HG03354 (cell line): Measurements from ENCODE around the gene TEAD4.

Source experiments
- ATAC-seq: cut with Tn5 transposase; IDR thresholded peaks from one replicate; pipeline ENCODE4 v1.9.1; 2021; ENCODE audit warnings: mild to moderate bottlenecking; ENCODE audit not compliant: unreplicated experiment, poor library complexity, severe bottlenecking

Gene TEAD4

GRCh38 chr12:3071710-3072109 is 112.5 kb downstream of the TEAD4 start:
- ATAC-seq = no peak

- ATAC-seq = peak; percentile 59
Measured at GRCh38 chr12:3073438-3074250, 114.4 kb downstream of the TEAD4 start.

GRCh38 chr12:3075315-3075714 is 116.1 kb downstream of the TEAD4 start:
- ATAC-seq = no peak

GRCh38 chr12:3076730-3077571 is 117.8 kb downstream of the TEAD4 start, which contains the start of gene TSPAN9:
Gene TSPAN9 (plus strand): TSS chr12:3077379. CDS start chr12:3201194, 123,815 bp downstream.
- ATAC-seq = peak; percentile 76

- ATAC-seq = no peak
Measured at GRCh38 chr12:3077572-3078081, 118.4 kb downstream of the TEAD4 start.

- ATAC-seq = no peak
Measured at GRCh38 chr12:3078086-3078820, 119.1 kb downstream of the TEAD4 start.

GRCh38 chr12:3081091-3081490 is 121.9 kb downstream of the TEAD4 start:
- no peak for ATAC-seq

GRCh38 chr12:3081886-3082285 is 122.7 kb downstream of the TEAD4 start:
- no peak for ATAC-seq

- no peak for ATAC-seq
Measured at GRCh38 chr12:3083241-3083920, 124.2 kb downstream of the TEAD4 start.

- no peak for ATAC-seq
Measured at GRCh38 chr12:3083921-3084347, 124.7 kb downstream of the TEAD4 start.

GRCh38 chr12:3084742-3085141 is 125.5 kb downstream of the TEAD4 start:
- ATAC-seq = no peak

GRCh38 chr12:3085341-3086139 is 126.3 kb downstream of the TEAD4 start:
- ATAC-seq = no peak

GRCh38 chr12:3086211-3086610 is 127.0 kb downstream of the TEAD4 start:
- no peak for ATAC-seq

GRCh38 chr12:3086729-3087323 is 127.6 kb downstream of the TEAD4 start:
- ATAC-seq = no peak

GRCh38 chr12:3087758-3088650 is 128.8 kb downstream of the TEAD4 start:
- ATAC-seq = no peak

GRCh38 chr12:3089588-3089987 is 130.4 kb downstream of the TEAD4 start:
- ATAC-seq = no peak
